GM12875 (cell line): Measurements from ENCODE around the gene RBMS1.

Source experiments
- H3K4me3 ChIP-seq: one replicate; pipeline ENCODE4 v1.5.1; 2011; ENCODE audit warnings: low read depth, low read length, control low read depth
- CTCF ChIP-seq: IDR thresholded peaks from 2 replicates; pipeline ENCODE4 v1.5.1; 2011; ENCODE audit warnings: low read depth, mild to moderate bottlenecking, control low read depth, inconsistent platforms, low read length, moderate library complexity, borderline replicate concordance; ENCODE audit not compliant: insufficient read depth

RBMS1 gene

GRCh38 chr2:160513120-160513519, 19.5 kb upstream of the RBMS1 start:
- no peak for TF ChIP-seq CTCF
- no peak overlapping the region for H3K4me3 ChIP-seq

DNA sequence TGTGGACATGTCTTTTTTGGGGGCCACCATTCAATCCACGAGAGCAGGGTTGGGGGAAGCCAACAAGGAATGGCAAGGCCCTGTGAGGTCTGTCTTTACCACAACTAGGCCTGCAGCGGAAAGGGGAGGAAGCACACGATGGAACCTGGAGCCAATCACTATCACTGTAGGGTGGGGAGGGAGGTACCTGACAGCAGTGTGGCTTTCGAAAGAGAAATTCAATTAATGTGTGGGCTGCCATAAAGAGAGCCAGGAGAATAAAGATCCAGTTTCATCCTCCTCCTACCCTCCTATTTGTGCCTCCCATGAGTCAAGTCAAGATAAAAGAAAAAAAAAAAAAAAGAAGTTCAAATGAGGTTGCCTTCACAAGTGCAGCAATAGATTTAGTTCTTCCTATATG, 18.9 kb upstream of the RBMS1 start:
- H3K4me3 ChIP-seq = no peak overlapping the region
- TF ChIP-seq CTCF = no peak

DNA sequence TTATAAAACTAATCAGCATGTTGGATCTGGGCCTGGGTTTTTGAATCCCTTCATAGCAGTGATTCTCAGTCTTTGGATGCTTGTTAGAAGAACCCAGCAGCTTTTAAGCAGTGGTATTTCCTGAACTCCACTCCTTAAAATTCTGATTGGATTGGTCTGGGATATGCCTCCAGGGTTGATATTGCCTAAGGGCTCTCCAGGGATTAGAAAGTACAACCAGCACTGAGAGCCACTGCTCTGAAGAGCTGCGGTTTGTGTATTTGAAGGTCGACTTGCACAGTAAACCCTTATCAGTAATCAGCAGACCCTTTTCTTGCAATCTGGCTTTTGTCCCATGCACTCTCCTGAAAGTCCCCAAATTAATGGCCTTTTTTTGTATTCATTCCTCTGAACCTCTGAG, 17.0 kb upstream of the RBMS1 start:
- H3K4me3 ChIP-seq = no peak overlapping the region
- no peak for TF ChIP-seq CTCF

DNA sequence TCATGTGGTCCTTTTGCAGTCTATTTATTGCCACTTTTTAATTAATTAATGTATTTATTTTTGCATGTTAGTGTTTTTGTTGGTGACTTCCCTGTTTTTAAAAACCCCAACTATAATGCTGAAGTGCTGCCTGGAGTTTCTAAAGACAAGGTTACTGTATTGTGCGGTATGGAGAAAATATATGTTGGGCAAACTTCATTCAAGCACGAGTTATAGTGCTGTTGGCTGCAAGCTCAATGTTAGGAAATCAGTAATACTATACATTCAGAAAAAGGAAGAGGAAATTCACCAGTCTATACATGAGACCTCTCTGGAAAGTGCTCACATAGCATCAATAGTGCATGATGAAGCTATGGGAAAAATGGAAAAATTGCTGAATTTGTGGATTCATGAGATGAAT, 15.4 kb upstream of the RBMS1 start:
- no peak overlapping the region for H3K4me3 ChIP-seq
- no peak for TF ChIP-seq CTCF

DNA sequence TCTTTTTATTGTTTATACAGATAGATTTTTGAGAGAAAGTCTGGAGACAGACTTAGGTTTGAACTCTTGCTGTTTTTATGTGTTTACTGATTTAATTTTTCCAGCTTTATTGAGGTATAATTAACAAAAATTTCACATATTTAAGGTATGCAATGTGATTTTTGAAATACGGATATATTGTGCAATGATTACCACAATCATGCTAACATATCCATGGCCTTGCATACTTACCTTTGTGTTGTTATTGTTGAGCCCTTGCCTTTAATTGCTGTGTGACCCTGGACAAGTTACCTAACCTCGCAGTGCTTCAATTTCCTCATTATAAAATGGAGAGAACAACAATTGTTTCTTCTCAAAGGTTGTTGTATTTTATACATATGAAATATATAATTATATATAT, 13.9 kb upstream of the RBMS1 start:
- H3K4me3 ChIP-seq = no peak overlapping the region
- TF ChIP-seq CTCF = no peak

- no peak for TF ChIP-seq CTCF
- H3K4me3 ChIP-seq = no peak overlapping the region
These were observed 13.4 kb upstream of the RBMS1 start for GRCh38 chr2:160507046-160507407.

DNA sequence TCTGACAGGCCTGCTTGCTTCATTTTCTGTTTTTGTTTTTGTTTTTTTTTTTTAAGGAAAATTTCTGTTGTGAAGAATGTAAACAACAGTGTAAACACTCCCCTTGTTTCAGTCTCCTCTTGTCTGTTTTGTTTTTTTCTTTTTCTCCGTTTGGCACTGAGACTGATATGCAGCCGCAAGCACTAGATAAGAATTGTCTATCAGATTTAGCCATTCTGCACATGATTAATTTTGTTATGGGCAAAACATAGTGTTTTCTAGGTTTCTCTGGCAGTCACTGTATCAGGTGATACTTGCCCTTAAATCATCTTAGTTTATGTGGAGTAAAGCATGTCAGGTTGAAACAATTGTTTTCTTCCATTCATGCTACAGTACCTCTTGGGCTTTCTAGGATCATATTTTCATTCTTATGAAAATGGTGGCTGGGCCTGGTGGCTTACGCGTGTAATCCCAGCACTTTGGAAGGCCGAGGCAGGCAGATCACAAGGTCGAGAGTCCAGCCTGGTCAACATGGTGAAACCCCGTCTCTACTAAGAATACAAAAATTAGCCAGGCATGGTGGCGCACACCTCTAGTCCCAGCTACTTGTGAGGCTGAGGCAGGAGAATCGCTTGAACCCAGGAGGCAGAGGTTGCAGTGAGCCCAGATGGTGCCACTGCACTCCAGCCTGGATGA, 12.9 kb upstream of the RBMS1 start:
- no peak overlapping the region for H3K4me3 ChIP-seq
- TF ChIP-seq CTCF = no peak
